Measurements from ENCODE around the gene NALF2. TPM values are rescaled to one million over a fixed set of nuclear protein-coding genes. Genes with fewer than 3 reads are reported as not detected.

NALF2 gene
- total RNA-seq: under 1 TPM in 3 of 4 donors, not detected in 1; 0.17 to 0.84 (median 0.63) TPM

- TF ChIP-seq POLR2AphosphoS5 (IDR thresholded peaks at IDR 0.05): no peak
- TF ChIP-seq CTCF (IDR thresholded peaks at IDR 0.05): no peak
- TF ChIP-seq POLR2A (IDR thresholded peaks at IDR 0.05; ENCODE audit: low read depth): no peak
- TF ChIP-seq EP300 (IDR thresholded peaks at IDR 0.05): no peak
- H3K4me1 ChIP-seq: peaks cover 0 to 18% (median 12%) of the 10 kb centered on the region in 4 donors
- H3K4me3 ChIP-seq: peak within 1 kb of the TSS; percentile 55 to 63 (median 58)
- no peaks in the 10 kb centered on the region for H3K36me3 ChIP-seq
- no peak for DNase-seq (ENCODE audit: extremely low spot score)
- WGBS: 44% methylated on average over 36 of the region's 66 CpGs
- peak within 1 kb of the TSS in 3 of 4 donors; percentile 35 to 48 (median 46) for H3K27ac ChIP-seq (replicated peaks in 1 of 4)
- H3K27me3 ChIP-seq: peaks cover 0 to 35% (median 14%) of the 10 kb centered on the region in 4 donors
- H3K9me3 ChIP-seq: no peaks in the 10 kb centered on the region
- intact Hi-C loops (cut with DNase I): no loop called here
Measured at GRCh38 chrX:69503782-69504625, at the start of gene NALF2. Gene NALF2, plus strand, starts transcription at chrX:69504326. Its CDS starts 957 bp downstream, at chrX:69505283.

GRCh38 chrX:69457756-69458155, 46.4 kb upstream of the NALF2 start:
- intact Hi-C loops (cut with DNase I): no loop called here
- H3K9me3 ChIP-seq: no peaks in the 10 kb centered on the region
- no peaks in the 10 kb centered on the region for H3K36me3 ChIP-seq
- H3K27me3 ChIP-seq: no peaks in the 10 kb centered on the region
- TF ChIP-seq POLR2A (IDR thresholded peaks at IDR 0.05; ENCODE audit: low read depth) (no peak), CTCF (IDR thresholded peaks at IDR 0.05) (no peak), POLR2AphosphoS5 (IDR thresholded peaks at IDR 0.05) (no peak), EP300 (IDR thresholded peaks at IDR 0.05) (no peak)
- H3K4me1 ChIP-seq: no peaks in the 10 kb centered on the region
- H3K27ac ChIP-seq (replicated peaks in 1 of 4): no peak overlapping the region
- H3K4me3 ChIP-seq: no peak overlapping the region
- no peak for DNase-seq (ENCODE audit: extremely low spot score)
- WGBS: 68% methylated on average over 6 of the region's 6 CpGs

- no peaks in the 10 kb centered on the region for H3K36me3 ChIP-seq
- no peak overlapping the region for H3K27ac ChIP-seq (replicated peaks in 1 of 4)
- DNase-seq (ENCODE audit: extremely low spot score): no peak
- WGBS: 87% methylated on average over 1 of the region's 1 CpG
- intact Hi-C loops (cut with DNase I): no loop called here
- no peak overlapping the region for H3K4me3 ChIP-seq
- TF ChIP-seq POLR2A (IDR thresholded peaks at IDR 0.05; ENCODE audit: low read depth) (no peak), CTCF (IDR thresholded peaks at IDR 0.05) (no peak), POLR2AphosphoS5 (IDR thresholded peaks at IDR 0.05) (no peak), EP300 (IDR thresholded peaks at IDR 0.05) (no peak)
- no peaks in the 10 kb centered on the region for H3K27me3 ChIP-seq
- peaks cover 0 to 5% (median 0%) of the 10 kb centered on the region in 4 donors for H3K9me3 ChIP-seq
- H3K4me1 ChIP-seq: no peaks in the 10 kb centered on the region
Measured at GRCh38 chrX:69466546-69466945, 37.6 kb upstream of the NALF2 start.

GRCh38 chrX:69469975-69470374, 34.2 kb upstream of the NALF2 start:
- H3K27ac ChIP-seq (replicated peaks in 1 of 4): no peak overlapping the region
- DNase-seq (ENCODE audit: extremely low spot score): no peak
- H3K27me3 ChIP-seq: no peaks in the 10 kb centered on the region
- H3K36me3 ChIP-seq: no peaks in the 10 kb centered on the region
- 81% methylated on average over 4 of the region's 4 CpGs for WGBS
- no peaks in the 10 kb centered on the region for H3K9me3 ChIP-seq
- TF ChIP-seq POLR2A (IDR thresholded peaks at IDR 0.05; ENCODE audit: low read depth): no peak
- no peak overlapping the region for H3K4me3 ChIP-seq
- intact Hi-C loops (cut with DNase I): no loop called here
- no peaks in the 10 kb centered on the region for H3K4me1 ChIP-seq

GRCh38 chrX:69489625-69490024, 14.5 kb upstream of the NALF2 start:
- DNase-seq (ENCODE audit: extremely low spot score): no peak
- TF ChIP-seq POLR2AphosphoS5 (IDR thresholded peaks at IDR 0.05) (no peak), CTCF (IDR thresholded peaks at IDR 0.05) (no peak), POLR2A (IDR thresholded peaks at IDR 0.05; ENCODE audit: low read depth) (no peak), EP300 (IDR thresholded peaks at IDR 0.05) (no peak)
- no peaks in the 10 kb centered on the region for H3K9me3 ChIP-seq
- no peaks in the 10 kb centered on the region for H3K4me1 ChIP-seq
- no peak overlapping the region for H3K4me3 ChIP-seq
- H3K27me3 ChIP-seq: no peaks in the 10 kb centered on the region
- no peak overlapping the region for H3K27ac ChIP-seq (replicated peaks in 1 of 4)
- no peaks in the 10 kb centered on the region for H3K36me3 ChIP-seq
- intact Hi-C loops (cut with DNase I): loop anchor here (5.0 kb wide), 1 partner anchor 608 kb away; no protein-coding TSS in a partner anchor

All from esophagus muscularis mucosa (tissue), 4 donors.